ENCODE results near the gene TFF1.

The TFF1 gene

DNA sequence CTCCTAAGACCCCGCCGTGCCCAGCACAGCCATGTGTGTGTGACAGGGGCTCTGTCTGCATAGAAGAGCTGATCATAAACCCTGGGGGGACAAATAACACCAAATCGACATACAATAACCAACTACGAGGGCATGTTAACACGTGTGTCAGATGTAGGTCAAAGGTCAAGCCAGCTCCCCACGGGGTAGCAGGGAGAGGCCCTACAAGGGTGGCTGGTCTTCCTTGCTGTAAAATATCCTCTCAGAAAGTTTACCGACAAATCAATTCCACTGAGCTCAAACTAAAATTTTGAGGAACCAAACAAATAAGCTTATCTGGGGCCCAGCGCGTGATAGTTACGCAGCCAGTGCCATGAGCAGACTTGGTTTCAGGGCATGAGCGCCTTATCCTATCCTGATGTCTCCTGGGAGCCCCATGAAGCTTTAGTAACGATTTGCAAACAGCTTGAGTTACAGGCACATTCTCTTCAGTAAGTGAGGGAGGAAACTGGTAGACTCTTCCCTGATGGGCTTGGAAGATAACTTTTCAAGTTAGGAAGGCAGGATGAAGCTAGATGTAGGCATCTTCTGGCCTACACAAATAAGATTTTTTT lies 32.2 kb upstream of the TFF1 start:
- no peak for DNase-seq (ENCODE audit: low spot score)
- no peak for TF ChIP-seq CTCF (IDR thresholded peaks at IDR 0.05; ENCODE audit: extremely low read depth, missing control alignments)

GRCh38 chr21:42397746-42398394 lies 31.5 kb upstream of the TFF1 start:
- no peak for DNase-seq (ENCODE audit: low spot score)
- no peak for TF ChIP-seq CTCF (IDR thresholded peaks at IDR 0.05; ENCODE audit: extremely low read depth, missing control alignments)

- no peak for DNase-seq (ENCODE audit: low spot score)
- TF ChIP-seq CTCF (IDR thresholded peaks at IDR 0.05; ENCODE audit: extremely low read depth, missing control alignments): no peak
These were observed 30.7 kb upstream of the TFF1 start for GRCh38 chr21:42396799-42397745.

DNA sequence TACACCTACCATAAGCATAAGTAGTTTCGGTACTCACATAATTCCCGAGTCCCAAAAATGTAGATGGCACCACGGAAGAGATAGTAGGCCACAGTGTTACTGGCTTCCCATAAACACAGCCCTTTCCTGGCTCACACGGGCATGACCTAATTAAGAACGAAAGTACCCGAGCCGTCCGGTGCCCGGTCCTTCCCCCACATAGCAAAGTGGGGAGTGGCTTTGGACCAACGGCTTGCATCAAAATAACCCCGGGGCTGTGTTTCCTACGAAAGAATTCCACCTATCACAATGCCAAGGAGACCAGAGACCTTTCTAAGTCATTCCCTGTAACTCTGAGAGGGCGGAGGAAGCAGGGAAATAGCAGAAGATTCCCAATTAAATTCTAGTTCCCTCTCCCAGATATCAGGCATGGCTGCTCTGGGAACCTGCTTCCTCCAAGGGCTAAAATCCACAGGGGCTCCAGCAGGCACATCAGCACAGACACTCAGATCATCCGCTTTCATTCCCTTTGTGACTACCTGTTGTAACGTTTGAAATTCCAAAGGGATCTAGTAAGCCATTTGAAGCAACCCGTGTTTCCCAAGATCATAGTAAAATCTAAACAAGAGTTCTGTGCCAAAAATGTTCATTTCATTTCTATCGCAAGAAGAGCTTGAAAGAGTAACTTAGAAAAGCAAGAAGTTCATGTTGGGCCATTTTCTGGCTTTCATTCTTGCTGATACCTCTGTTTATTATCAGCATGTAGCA lies 29.7 kb upstream of the TFF1 start, which contains the start of gene TMPRSS3:
TSS of gene TMPRSS3 (minus strand) at position 148 of the 747 bp plus-strand sequence. CDS start 635 bp downstream, outside the sequence.
- no peak for DNase-seq (ENCODE audit: low spot score)
- no peak for TF ChIP-seq CTCF (IDR thresholded peaks at IDR 0.05; ENCODE audit: extremely low read depth, missing control alignments)

GRCh38 chr21:42395302-42395701 lies 29.0 kb upstream of the TFF1 start:
- no peak for DNase-seq (ENCODE audit: low spot score)
- TF ChIP-seq CTCF (IDR thresholded peaks at IDR 0.05; ENCODE audit: extremely low read depth, missing control alignments): no peak

GRCh38 chr21:42393443-42393950 lies 27.2 kb upstream of the TFF1 start:
- DNase-seq (ENCODE audit: low spot score): no peak
- TF ChIP-seq CTCF (IDR thresholded peaks at IDR 0.05; ENCODE audit: extremely low read depth, missing control alignments): no peak
